ENCODE measurements around the gene KLK7.
"Not testable (repeated sequence)": the region's sequence is repeated elsewhere in the genome, so short reads cannot be mapped to it uniquely, and the experiment has no call there.

KLK7 gene

GRCh38 chr19:50975766-50976165, 8.0 kb downstream of the KLK7 start:
- no peak for DNase-seq (ENCODE audit: low read depth)

DNA sequence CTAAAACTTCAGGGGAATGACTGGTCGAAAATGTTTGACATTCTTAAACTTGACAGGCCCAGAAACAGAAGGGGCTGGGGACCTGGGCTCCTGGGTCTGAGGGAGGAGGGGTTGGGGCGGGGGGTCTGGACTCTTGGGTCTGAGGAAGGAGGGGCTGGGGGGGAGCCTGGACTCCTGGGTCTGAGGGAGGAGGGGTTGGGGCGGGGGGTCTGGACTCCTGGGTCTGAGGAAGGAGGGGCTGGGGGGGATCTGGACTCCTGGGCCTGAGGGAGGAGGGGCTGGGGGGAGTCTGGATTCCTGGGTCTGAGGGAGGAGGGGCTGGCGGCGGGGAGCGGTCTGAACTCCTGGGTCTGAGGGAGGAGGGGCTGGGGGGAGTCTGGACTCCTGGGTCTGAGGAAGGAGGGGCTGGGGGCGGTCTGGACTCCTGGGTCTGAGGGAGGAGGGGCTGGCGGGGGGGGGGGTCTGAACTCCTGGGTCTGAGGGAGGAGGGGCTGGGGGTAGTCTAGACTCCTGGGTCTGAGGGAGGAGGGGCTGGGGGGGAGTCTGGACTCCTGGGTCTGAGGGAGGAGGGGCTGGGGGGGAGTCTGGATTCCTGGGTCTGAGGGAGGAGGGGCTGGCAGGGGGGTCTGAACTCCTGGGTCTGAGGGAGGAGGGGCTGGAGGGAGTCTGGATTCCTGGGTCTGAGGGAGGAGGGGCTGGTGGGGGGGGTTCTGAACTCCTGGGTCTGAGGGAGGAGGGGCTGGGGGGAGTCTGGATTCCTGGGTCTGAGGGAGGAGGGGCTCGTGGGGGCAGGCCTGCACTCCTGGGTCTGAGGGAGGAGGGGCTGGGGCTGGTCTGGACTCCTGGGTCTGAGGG, 8.8 kb downstream of the KLK7 start:
- no peak for DNase-seq (ENCODE audit: low read depth)

DNA sequence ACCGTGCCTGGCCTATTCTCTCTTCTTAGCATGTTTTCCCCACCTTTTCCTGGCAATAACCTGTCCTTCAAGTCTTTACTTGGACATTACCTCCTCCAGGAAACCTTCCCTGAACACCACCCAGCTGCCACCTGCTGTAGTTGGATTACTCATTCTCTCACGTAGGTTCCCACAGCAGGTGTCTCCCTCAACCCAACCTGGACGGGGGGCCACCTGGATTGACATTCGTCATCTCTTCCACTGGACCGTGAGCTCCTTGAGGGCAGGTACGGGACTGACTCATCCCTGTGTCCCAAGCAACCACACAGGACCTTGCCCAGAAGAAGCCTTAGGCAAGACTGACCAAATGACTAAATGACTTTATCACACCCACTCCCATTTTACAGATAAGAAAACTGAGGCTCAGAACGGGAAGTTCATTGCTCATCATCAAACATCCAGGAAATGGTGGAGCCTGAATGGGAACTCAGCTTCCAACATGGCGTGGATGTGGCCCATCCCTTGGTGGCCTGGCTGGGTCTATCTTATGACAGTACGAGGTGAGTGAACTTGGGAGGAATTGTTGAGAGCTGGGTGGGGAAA, 10.8 kb downstream of the KLK7 start:
- no peak for DNase-seq (ENCODE audit: low read depth)

DNA sequence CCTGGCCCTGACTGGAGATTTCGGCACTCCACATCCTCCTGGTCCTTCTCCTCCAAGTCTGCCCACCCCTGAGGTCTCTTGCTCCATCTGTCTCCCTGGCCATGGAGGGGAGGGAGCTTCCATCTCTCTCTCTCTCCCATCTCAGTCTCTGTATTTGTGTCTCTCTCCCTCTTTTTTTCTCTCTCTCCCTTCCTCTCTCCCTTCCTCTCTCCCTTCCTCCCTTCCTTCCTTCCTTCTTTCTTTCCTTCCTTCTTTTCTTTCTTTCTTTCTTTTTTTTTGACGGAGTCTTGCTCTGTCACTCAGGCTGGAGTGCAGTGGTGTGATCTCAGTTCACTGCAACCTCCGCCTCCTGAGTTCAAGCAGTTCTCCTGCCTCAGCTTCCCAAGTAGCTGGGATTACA, 13.9 kb downstream of the KLK7 start:
- DNase-seq (ENCODE audit: low read depth): not testable (repeated sequence)

DNA sequence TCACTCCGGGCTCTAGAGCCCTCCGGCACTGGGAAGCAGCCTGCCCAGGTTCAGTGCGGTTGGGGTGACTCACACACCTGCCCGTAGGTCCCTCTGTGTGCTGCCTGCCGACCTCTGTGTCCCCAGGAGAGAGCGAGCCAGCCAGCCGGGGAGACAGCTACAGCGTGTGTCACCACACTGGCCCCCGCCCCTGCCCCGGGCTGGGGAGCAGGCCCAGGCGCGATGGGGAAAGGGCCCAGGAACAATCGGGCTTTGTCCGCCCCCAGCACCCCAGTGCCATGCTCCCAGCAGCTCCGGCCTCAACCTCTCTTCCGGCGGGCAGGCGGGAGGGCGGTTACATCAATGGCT, 14.3 kb downstream of the KLK7 start, which contains the start of gene KLK6:
TSS of gene KLK6 (minus strand) at position 179 of the 348 bp plus-strand sequence. CDS start 1,487 bp downstream, outside the sequence.
- no peak for DNase-seq (ENCODE audit: low read depth)

GRCh38 chr19:50968716-50969412, 14.9 kb downstream of the KLK7 start:
- DNase-seq (ENCODE audit: low read depth): no peak

- DNase-seq (ENCODE audit: low read depth): no peak
Measured at GRCh38 chr19:50967929-50968715, 15.6 kb downstream of the KLK7 start.

GRCh38 chr19:50964266-50964665, 19.5 kb downstream of the KLK7 start:
- DNase-seq (ENCODE audit: low read depth): no peak

DNA sequence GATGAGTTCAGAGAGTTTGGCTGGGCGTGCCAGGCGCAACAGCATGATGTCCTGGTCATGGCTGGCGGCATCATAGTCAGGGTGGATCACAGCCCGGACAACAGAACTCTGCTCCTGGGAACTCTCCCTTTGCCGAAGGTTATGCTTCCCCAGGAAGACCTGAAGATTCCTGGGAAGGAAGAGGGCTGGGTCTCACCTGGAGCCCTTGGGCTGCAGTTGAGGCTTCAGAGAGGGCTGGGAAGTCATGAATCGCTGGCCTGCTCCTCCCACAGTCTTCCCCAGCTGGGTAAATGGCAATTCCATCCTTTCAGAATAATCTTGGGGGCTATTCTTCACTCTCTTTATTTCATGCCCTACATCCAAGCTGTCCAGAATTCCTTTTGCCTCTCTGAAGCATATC, 20.3 kb downstream of the KLK7 start:
- DNase-seq (ENCODE audit: low read depth): no peak

DNA sequence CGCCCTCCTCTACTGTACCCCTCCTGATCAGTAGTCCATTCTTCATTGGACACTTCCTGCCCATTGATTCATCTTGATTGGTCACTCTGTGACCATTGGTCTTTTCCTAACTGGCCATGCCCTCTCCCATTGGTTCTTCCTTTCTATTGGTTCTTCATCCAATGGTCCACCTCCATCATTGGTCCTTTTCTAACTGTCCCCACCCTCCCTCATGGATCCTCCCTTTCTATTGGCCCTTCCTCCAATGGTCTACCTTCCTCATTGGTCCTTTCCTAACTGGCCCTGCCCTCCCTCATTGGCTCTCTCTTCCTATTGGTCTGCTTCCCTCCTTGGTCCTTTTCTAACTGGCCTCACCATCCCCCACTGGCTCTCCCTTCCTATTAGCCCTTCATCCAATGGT, 21.5 kb downstream of the KLK7 start:
- DNase-seq (ENCODE audit: low read depth): no peak

- no peak for DNase-seq (ENCODE audit: low read depth)
Measured at GRCh38 chr19:50959731-50960500, 23.8 kb downstream of the KLK7 start.

- DNase-seq (ENCODE audit: low read depth): no peak
Measured at GRCh38 chr19:50957587-50957986, 26.1 kb downstream of the KLK7 start.

GRCh38 chr19:50952910-50953309, 30.8 kb downstream of the KLK7 start, which contains the start of gene KLK5:
Gene KLK5, minus strand, starts transcription at chr19:50953038. Its CDS starts 381 bp downstream, at chr19:50952657.
- no peak for DNase-seq (ENCODE audit: low read depth)

DNA sequence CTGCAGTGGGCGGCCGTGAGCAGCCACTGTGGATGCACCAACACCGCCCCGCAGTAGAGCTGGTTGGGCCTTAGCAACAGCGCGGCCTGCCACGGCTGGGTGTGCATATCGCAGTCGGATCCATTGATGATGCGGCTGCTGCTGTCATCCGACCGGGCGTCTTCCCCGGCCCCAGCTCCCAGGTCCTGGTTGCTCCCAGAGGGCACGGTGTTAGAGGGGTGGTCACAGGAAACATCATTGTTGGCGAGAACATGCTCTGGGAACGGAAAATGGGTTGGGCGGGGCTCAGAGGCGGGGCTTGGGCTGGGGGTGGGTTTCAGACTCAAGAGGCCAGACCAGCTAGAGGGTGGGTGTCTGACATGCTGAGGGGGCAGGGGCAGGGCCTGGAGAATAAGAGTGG, 33.9 kb downstream of the KLK7 start:
- no peak for DNase-seq (ENCODE audit: low read depth)

DNA sequence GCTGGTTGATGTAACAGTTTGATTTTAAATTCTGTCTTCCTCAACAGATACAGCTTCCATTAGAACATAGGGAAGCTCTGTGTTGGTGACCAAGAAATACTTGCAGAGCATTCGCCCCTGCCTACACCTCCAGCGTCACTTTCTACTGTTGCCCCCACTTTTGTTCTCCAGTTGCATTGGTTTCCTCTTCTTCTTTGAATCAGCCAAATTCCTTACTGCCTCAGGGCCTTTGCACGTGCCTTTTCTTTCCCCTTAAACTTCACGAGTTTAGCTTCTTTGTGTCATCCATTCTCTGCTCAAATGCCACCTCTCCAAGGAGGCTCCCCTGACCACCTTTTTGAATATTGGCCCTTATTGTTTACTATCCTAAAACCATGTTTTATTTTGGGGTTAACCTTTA, 36.6 kb downstream of the KLK7 start:
- DNase-seq (ENCODE audit: low read depth): no peak

- DNase-seq (ENCODE audit: low read depth): no peak
Measured at GRCh38 chr19:50944795-50945194, 38.9 kb downstream of the KLK7 start.

- no peak for DNase-seq (ENCODE audit: low read depth)
Measured at GRCh38 chr19:50943074-50943828, 40.5 kb downstream of the KLK7 start.

DNA sequence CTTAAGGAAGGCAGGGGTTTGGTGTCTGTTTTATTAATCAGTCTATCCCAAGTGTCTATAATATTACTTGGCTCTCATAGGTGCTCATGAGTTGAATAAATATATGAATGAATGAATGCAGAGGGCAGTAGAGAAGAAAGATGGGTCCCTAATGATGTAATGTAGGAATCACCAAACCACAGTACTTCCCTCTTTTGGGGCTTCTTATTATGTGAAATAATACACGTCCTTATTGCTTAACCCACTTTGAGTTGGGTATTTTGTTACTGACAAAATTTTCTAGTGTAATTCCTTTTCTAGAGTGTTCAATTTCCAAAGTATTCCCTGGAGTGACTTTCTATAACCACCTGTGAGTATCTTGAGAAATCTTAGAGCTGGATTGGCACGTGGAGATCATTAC, 44.1 kb downstream of the KLK7 start:
- DNase-seq (ENCODE audit: low read depth): no peak

DNA sequence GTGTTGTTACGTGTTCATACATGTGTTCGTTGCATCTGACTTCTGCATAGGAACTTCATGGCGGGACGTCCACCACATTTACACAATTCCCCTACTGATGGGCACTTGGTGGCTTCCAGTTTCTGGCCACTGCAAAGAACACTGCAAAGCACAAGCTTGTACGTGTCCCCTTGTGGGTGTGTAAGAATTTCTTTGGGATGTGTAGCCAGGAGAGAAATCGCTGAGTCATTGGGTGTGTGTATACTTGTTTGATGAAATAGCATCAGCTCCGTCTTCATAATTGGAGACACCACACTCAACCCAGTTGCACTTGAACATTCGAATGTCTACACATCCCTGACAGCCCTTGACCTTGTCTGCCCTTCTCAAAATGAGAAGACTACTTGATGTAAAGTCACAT, 50.1 kb downstream of the KLK7 start:
- DNase-seq (ENCODE audit: low read depth): no peak

DNA sequence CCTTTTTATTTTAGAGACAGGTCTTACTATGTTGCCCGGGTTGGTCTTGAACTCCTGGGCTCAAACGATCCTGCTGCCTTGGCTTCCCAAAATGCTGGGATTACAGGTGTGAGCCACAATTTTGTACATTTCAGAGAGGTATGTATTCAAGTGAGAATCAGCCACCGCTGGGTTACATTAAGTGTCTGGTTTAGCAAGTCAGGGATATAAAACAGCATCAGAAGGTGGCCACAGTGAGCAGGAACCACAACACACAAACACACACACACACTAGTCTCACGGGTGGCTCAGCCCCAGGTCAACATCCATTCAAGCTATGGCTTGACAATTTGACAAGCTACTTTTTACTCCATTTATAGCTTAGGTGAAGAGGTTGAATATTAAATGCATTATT, 51.0 kb downstream of the KLK7 start:
- DNase-seq (ENCODE audit: low read depth): no peak
